C4-2B (cell line): ENCODE data around the gene TRIM40.

ENCODE experiments used
- ZFX ChIP-seq: fragments of 450-650 bp; IDR thresholded peaks from 2 replicates; pipeline ENCODE4 v1.6.1; 2017
- TF ChIP-seq, protein P1 (sequence below): fragments of 450-650 bp; conservative IDR thresholded peaks from 2 replicates; pipeline ENCODE4 v1.5.1; 2017; ENCODE audit warnings: mild to moderate bottlenecking

DNA sequence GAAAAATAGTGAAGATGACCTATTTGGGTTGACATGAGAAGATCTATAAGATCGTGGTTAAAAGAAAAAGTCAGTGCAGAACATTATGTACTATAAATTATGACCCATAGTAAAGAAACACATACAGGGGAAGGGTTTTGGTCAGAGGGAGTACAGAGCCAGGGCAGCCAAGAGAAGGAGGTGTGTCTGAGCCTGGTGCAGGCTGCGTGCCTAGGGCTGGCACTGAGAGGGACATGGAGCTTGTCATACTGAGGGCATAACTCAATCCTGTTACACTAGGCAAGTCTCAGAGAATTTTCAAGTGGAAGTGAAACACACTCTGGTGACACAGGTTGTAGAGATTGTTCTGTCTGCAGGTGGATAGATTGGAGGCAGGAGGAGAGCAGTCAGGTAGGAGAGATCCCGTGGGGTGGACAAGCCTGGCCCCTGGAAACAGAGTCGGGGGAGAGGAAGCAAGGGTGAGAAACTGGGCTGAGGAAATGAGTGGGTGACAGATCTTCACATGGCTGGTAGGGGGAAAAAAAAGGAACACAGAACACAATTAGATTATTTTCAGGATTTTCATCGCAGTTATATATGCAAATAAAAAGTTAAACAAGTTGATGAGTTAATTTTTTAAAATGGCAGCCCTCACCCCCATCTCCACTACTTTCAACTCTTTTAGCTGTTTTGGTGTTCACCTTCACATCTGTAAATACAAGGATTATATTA, 41.8 kb upstream of the TRIM40 start:
- TF ChIP-seq, protein P1, sequence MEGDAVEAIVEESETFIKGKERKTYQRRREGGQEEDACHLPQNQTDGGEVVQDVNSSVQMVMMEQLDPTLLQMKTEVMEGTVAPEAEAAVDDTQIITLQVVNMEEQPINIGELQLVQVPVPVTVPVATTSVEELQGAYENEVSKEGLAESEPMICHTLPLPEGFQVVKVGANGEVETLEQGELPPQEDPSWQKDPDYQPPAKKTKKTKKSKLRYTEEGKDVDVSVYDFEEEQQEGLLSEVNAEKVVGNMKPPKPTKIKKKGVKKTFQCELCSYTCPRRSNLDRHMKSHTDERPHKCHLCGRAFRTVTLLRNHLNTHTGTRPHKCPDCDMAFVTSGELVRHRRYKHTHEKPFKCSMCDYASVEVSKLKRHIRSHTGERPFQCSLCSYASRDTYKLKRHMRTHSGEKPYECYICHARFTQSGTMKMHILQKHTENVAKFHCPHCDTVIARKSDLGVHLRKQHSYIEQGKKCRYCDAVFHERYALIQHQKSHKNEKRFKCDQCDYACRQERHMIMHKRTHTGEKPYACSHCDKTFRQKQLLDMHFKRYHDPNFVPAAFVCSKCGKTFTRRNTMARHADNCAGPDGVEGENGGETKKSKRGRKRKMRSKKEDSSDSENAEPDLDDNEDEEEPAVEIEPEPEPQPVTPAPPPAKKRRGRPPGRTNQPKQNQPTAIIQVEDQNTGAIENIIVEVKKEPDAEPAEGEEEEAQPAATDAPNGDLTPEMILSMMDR: no peak
- no peak for TF ChIP-seq ZFX
